H1 (cell line): Measurements from ENCODE around the gene ULK3. TPM values are rescaled to one million over a fixed set of nuclear protein-coding genes. Genes with fewer than 3 reads are reported as not detected.

Experiments
- CTCF ChIA-PET: fragments of 300-600 bp; sonication (Branson Sonifier 250); formaldehyde crosslinking; loops from one replicate; lab custom pipeline; 2021; ENCODE audit not compliant: partially characterized antibody; lab: Charles Lee
- POLR2A ChIA-PET: fragments of 300-600 bp; sonication (Branson Sonifier 250); formaldehyde crosslinking; loops from one replicate; lab custom pipeline; 2021; ENCODE audit warnings: inconsistent platforms; ENCODE audit not compliant: partially characterized antibody; lab: Charles Lee
- DNase-seq, 2 experiments: peaks; one replicate each; pipeline versions ENCODE4 v3.0.0 to v3.0.0-alpha.2; 2010 to 2022; ENCODE audit warnings: low spot score in 2 of 2, low read depth in 1 of 2, mixed read lengths in 1 of 2
- FAIRE-seq: peaks from 2 replicates; lab custom pipeline; 2011; peaks lifted over from hg19 to GRCh38; lab: Jason Lieb, UNC
- H2AFZ ChIP-seq: 2 replicates; pipeline ENCODE4 v1.8.1; 2012; ENCODE audit warnings: low read length, inconsistent platforms
- H2AK5ac ChIP-seq: 2 replicates; pipeline ENCODE4 v1.6.1; 2013; ENCODE audit warnings: low read depth, low read length
- H2BK120ac ChIP-seq: replicated peaks from 2 replicates; pipeline ENCODE3; 2013; ENCODE audit warnings: low read depth, low read length, inconsistent platforms
- H2BK12ac ChIP-seq: 2 replicates; pipeline ENCODE4 v1.6.1; 2013; ENCODE audit warnings: low read depth, low read length
- H2BK15ac ChIP-seq: 2 replicates; pipeline ENCODE4 v1.6.1; 2013; ENCODE audit warnings: low read length
- H2BK20ac ChIP-seq: 2 replicates; pipeline ENCODE4 v1.6.1; 2013; ENCODE audit warnings: low read length
- H2BK5ac ChIP-seq: 2 replicates; pipeline ENCODE4 v1.6.1; 2013; ENCODE audit warnings: low read depth, low read length
- H3K14ac ChIP-seq: 2 replicates; pipeline ENCODE4 v1.6.1; 2013; ENCODE audit warnings: inconsistent platforms; ENCODE audit not compliant: insufficient read length
- H3K18ac ChIP-seq: 2 replicates; pipeline ENCODE4 v1.6.1; 2013; ENCODE audit warnings: low read length; ENCODE audit errors: extremely low read depth
- H3K23ac ChIP-seq: 2 replicates; pipeline ENCODE4 v1.6.1; 2013; ENCODE audit warnings: inconsistent platforms; ENCODE audit not compliant: insufficient read length
- H3K23me2 ChIP-seq: 2 replicates; pipeline ENCODE4 v1.6.1; 2013; ENCODE audit warnings: low read depth, low read length
- H3K27ac ChIP-seq: 2 replicates; pipeline ENCODE4 v1.6.1; 2011; ENCODE audit warnings: low read depth, low read length, inconsistent platforms
- H3K27me3 ChIP-seq, 4 experiments: replicated peaks in 1 of 4; 1 replicate in 1 of 4; 2 replicates in 3 of 4; pipeline versions ENCODE4 v1.6.1 to v1.8.1; 2011 to 2013; ENCODE audit warnings: low read length in 3 of 4, mild to moderate bottlenecking in 3 of 4, inconsistent platforms in 2 of 4, mixed read lengths in 2 of 4, moderate library complexity in 1 of 4; ENCODE audit not compliant: control insufficient read depth in 3 of 4, insufficient read depth in 3 of 4; ENCODE audit errors: extremely low read depth in 1 of 4
- H3K36me3 ChIP-seq, 4 experiments: 2 replicates each; pipeline versions ENCODE4 v1.6.1 to v1.8.1; 2011 to 2013; ENCODE audit warnings: mild to moderate bottlenecking in 4 of 4, low read length in 3 of 4, moderate library complexity in 2 of 4, control low read depth in 1 of 4, inconsistent platforms in 1 of 4; ENCODE audit not compliant: insufficient read depth in 4 of 4, control insufficient read depth in 2 of 4
- H3K4ac ChIP-seq: replicated peaks from 2 replicates; pipeline ENCODE3; 2013; ENCODE audit warnings: low read length, low read depth, mixed read lengths, inconsistent platforms; ENCODE audit not compliant: insufficient read length
- H3K4me1 ChIP-seq, 4 experiments: replicated peaks in 1 of 4; 1 replicate in 1 of 4; 2 replicates in 3 of 4; pipeline versions ENCODE4 v1.6.1 to v1.8.1; 2011 to 2013; ENCODE audit warnings: low read length in 3 of 4, inconsistent platforms in 2 of 4, mixed read lengths in 1 of 4; ENCODE audit not compliant: insufficient read depth in 4 of 4, control insufficient read depth in 3 of 4
- H3K4me2 ChIP-seq, 2 experiments: 2 replicates each; pipeline versions ENCODE4 v1.6.1 to v1.8.1; 2011 to 2013; ENCODE audit warnings: low read depth in 2 of 2, low read length in 2 of 2, control low read depth in 1 of 2, inconsistent platforms in 1 of 2, mild to moderate bottlenecking in 1 of 2; ENCODE audit not compliant: insufficient read depth in 1 of 2
- H3K4me3 ChIP-seq, 4 experiments: fragments of 200-600, 300-600 bp in 1 of 4; sonication (generic), shearing (Covaris generic), sonication (Bioruptor Twin) in 1 of 4; 2 replicates each; pipeline versions ENCODE4 v1.5.1 to v1.8.1; 2011 to 2016; ENCODE audit warnings: low read length in 4 of 4, low read depth in 3 of 4, control low read depth in 2 of 4, inconsistent platforms in 2 of 4, mild to moderate bottlenecking in 2 of 4, mixed read lengths in 1 of 4, moderate library complexity in 1 of 4; ENCODE audit not compliant: insufficient read depth in 2 of 4; ENCODE audit errors: extremely low read depth in 1 of 4
- H3K56ac ChIP-seq: replicated peaks from 2 replicates; pipeline ENCODE3; 2013; ENCODE audit warnings: low read depth, mild to moderate bottlenecking, mixed read lengths, low read length, inconsistent platforms; ENCODE audit not compliant: insufficient read length
- H3K79me1 ChIP-seq: 2 replicates; pipeline ENCODE4 v1.6.1; 2013; ENCODE audit warnings: low read depth, low read length, control low read depth
- H3K79me2 ChIP-seq, 2 experiments: 2 replicates each; pipeline versions ENCODE4 v1.6.1 to v1.8.1; 2012 to 2013; ENCODE audit warnings: low read length in 2 of 2, mild to moderate bottlenecking in 2 of 2, inconsistent platforms in 1 of 2; ENCODE audit not compliant: insufficient read depth in 2 of 2, control insufficient read depth in 1 of 2
- H3K9ac ChIP-seq, 4 experiments: replicated peaks in 1 of 4; 1 replicate in 1 of 4; 2 replicates in 3 of 4; pipeline versions ENCODE4 v1.6.1 to v1.8.1; 2011 to 2013; ENCODE audit warnings: low read depth in 3 of 4, low read length in 3 of 4, control low read depth in 2 of 4, mild to moderate bottlenecking in 2 of 4, moderate library complexity in 2 of 4, inconsistent platforms in 1 of 4; ENCODE audit errors: extremely low read depth in 1 of 4
- H3K9me3 ChIP-seq, 2 experiments: 2 replicates each; pipeline versions ENCODE4 v1.6.1 to v1.8.1; 2012 to 2013; ENCODE audit warnings: mild to moderate bottlenecking in 2 of 2, moderate library complexity in 2 of 2, control low read depth in 1 of 2, inconsistent platforms in 1 of 2, low read depth in 1 of 2, low read length in 1 of 2, mixed read lengths in 1 of 2; ENCODE audit not compliant: insufficient read depth in 2 of 2
- H4K20me1 ChIP-seq, 2 experiments: replicated peaks in 1 of 2; 2 replicates each; pipeline versions ENCODE3 to v1.8.1; 2011 to 2013; ENCODE audit warnings: inconsistent platforms in 2 of 2, low read length in 2 of 2, mild to moderate bottlenecking in 1 of 2; ENCODE audit not compliant: insufficient read depth in 2 of 2, control insufficient read depth in 1 of 2
- H4K5ac ChIP-seq: 2 replicates; pipeline ENCODE4 v1.6.1; 2013; ENCODE audit warnings: low read length, low read depth, mixed read lengths, inconsistent platforms; ENCODE audit not compliant: insufficient read length
- H4K8ac ChIP-seq: 2 replicates; pipeline ENCODE4 v1.8.0; 2013; ENCODE audit warnings: mild to moderate bottlenecking, moderate library complexity, low read length, inconsistent platforms; ENCODE audit not compliant: insufficient read depth; ENCODE audit errors: extremely low read depth
- H4K91ac ChIP-seq: replicated peaks from 2 replicates; pipeline ENCODE3; 2013; ENCODE audit warnings: low read length, mixed read lengths, inconsistent platforms; ENCODE audit not compliant: insufficient read length
- BRCA1 ChIP-seq: IDR thresholded peaks from 2 replicates; pipeline ENCODE4 v1.6.1; 2012; ENCODE audit warnings: low read depth, low read length, improper control_type of control experiment
- EGR1 ChIP-seq: IDR thresholded peaks from 2 replicates; pipeline ENCODE4 v1.6.1; 2011; ENCODE audit warnings: low read depth, low read length, borderline replicate concordance
- EP300 ChIP-seq, 2 experiments: IDR thresholded peaks; 1 replicate in 1 of 2; 2 replicates in 1 of 2; pipeline ENCODE4 v1.6.1; 2011 to 2012; ENCODE audit warnings: low read depth in 2 of 2, low read length in 2 of 2, mild to moderate bottlenecking in 2 of 2, borderline replicate concordance in 1 of 2, inconsistent platforms in 1 of 2, moderate library complexity in 1 of 2
- FOSL1 ChIP-seq: IDR thresholded peaks from 2 replicates; pipeline ENCODE4 v1.6.1; 2011; ENCODE audit warnings: mild to moderate bottlenecking, low read depth, low read length, moderate library complexity; ENCODE audit not compliant: insufficient read depth
- JUN ChIP-seq: IDR thresholded peaks from 2 replicates; pipeline ENCODE4 v1.6.1; 2011; ENCODE audit warnings: low read depth, mild to moderate bottlenecking, improper control_type of control experiment, low read length
- JUND ChIP-seq: IDR thresholded peaks from 2 replicates; pipeline ENCODE4 v1.6.1; 2011; ENCODE audit warnings: mild to moderate bottlenecking, improper control_type of control experiment, low read length
- NANOG ChIP-seq: IDR thresholded peaks from 2 replicates; pipeline ENCODE4 v1.6.1; 2011; ENCODE audit warnings: low read length, low read depth, mild to moderate bottlenecking, inconsistent platforms; ENCODE audit not compliant: insufficient read depth, poor library complexity, severe bottlenecking
- PHF8 ChIP-seq: fragments of 200-600 bp; sonication (generic); conservative IDR thresholded peaks from 2 replicates; pipeline ENCODE4 v1.7.1; 2012; ENCODE audit warnings: low read depth, mild to moderate bottlenecking, inconsistent platforms, low read length, moderate library complexity
- SIX5 ChIP-seq: IDR thresholded peaks from 2 replicates; pipeline ENCODE4 v1.6.1; 2011; ENCODE audit warnings: mild to moderate bottlenecking, low read depth, low read length
- SP4 ChIP-seq: IDR thresholded peaks from 2 replicates; pipeline ENCODE4 v1.6.1; 2012; ENCODE audit warnings: low read length, inconsistent platforms
- SRF ChIP-seq: IDR thresholded peaks from 2 replicates; pipeline ENCODE4 v1.6.1; 2011; ENCODE audit warnings: mild to moderate bottlenecking, low read depth, low read length, moderate library complexity
- TAF1 ChIP-seq: IDR thresholded peaks from 2 replicates; pipeline ENCODE4 v1.6.1; 2011; ENCODE audit warnings: mild to moderate bottlenecking, low read depth, low read length
- TCF12 ChIP-seq: IDR thresholded peaks from 2 replicates; pipeline ENCODE4 v1.6.1; 2011; ENCODE audit warnings: low read depth, mild to moderate bottlenecking, low read length
- WGBS, 2 experiments: shearing (Covaris generic) in 1 of 2; methylation state at CpG; one replicate each; pipeline versions ENCODE4 v1.1.6 to v1.1.7; 2013 to 2015; ENCODE audit warnings: low lambda C conversion rate in 2 of 2, mixed read lengths in 2 of 2, inconsistent platforms in 1 of 2, low coverage in 1 of 2, missing lambda C conversion rate in 1 of 2; ENCODE audit not compliant: insufficient replicate concordance in 2 of 2, insufficient coverage in 1 of 2, insufficient read length in 1 of 2; ENCODE audit errors: extremely low coverage in 1 of 2, missing lambda C conversion rate in 1 of 2; 5-methylcytosine and 5-hydroxymethylcytosine counted together
- polyA plus RNA-seq, 7 experiments: library from polyadenylated mRNA; depleted of rRNA in 3 of 7; stranded (reverse) in 5 of 7; unstranded in 2 of 7; fragments of >200 nt in 5 of 7; fragments of 200-250 nt in 2 of 7; gene quantifications; 1 replicate in 5 of 7; 2 replicates in 1 of 7; 4 replicates in 1 of 7; pipeline versions ENCODE4 v1.2.1 to v1.2.3, GENCODE V29; 2011 to 2013; ENCODE audit warnings: missing spikeins in 2 of 7, mixed read lengths in 2 of 7
- total RNA-seq: library from RNA; stranded (reverse); fragmentation: NEBNext Ultra II Directional; extraction: Animal tissue kit (Norgen Biotek cat#: 25700); gene quantifications from 2 replicates; pipeline ENCODE4 v1.2.1, GENCODE V29; 2021
- TF ChIP-seq, protein P1 (sequence below): IDR thresholded peaks from 2 replicates; pipeline ENCODE4 v1.6.1; 2011; ENCODE audit warnings: low read depth, mild to moderate bottlenecking, low read length; ENCODE audit not compliant: insufficient read depth

ULK3 gene
- total and polyA plus RNA-seq, 2 of the 8 experiments (the other 6 are each of a cell fraction or from before 2014, with no cell fraction given) = 27.1 to 34.4 TPM

DNA sequence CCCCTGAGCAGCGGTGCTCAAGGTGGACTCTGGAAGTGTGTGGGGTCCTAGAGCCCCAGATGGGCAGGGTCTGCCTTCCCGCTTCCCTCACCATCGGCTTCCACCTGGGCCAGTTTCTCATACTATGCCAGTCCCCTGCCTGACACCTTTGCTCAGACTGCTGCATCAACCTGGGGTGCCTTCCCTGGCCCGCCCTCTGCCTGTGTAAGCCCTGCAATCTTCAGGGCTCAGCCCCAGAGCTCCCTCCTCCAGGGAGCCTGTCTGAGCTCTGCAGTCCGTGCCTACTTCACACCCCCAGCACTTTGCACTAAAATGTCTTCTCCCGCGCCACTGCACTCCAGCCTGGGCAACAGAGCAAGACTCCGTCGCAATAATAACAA is 48.0 kb downstream of the ULK3 start:
- H2BK12ac ChIP-seq = no peak overlapping the region
- no peak overlapping the region for H4K8ac ChIP-seq
- no peak overlapping the region for H2AFZ ChIP-seq
- no peak overlapping the region for H2BK120ac ChIP-seq
- H3K14ac ChIP-seq = no peak overlapping the region
- H3K27ac ChIP-seq = no peak overlapping the region
- H3K36me3 ChIP-seq = no peaks in the 10 kb centered on the region
- H3K9me3 ChIP-seq = no peaks in the 10 kb centered on the region
- H3K4ac ChIP-seq = no peak overlapping the region
- H2BK20ac ChIP-seq = no peak overlapping the region
- ChIA-PET POLR2A (interaction anchor here (0.8 to 1.0 kb wide), 2 partner anchors 11 to 13 kb away, joined by 3 to 6 read pairs; no protein-coding TSS in a partner anchor), CTCF (interaction anchor here (0.8 to 53.7 kb wide), 7 partner anchors 7 to 170 kb away, joined by 3 to 1439 read pairs (median 23); partner anchors contain the start of genes CLK3 and CSK)
- H3K4me3 ChIP-seq = no peak overlapping the region
- H2BK15ac ChIP-seq = no peak overlapping the region
- H3K18ac ChIP-seq = no peak overlapping the region
- no peak overlapping the region for H3K23ac ChIP-seq
- no peak overlapping the region for H2AK5ac ChIP-seq
- peaks cover 23 to 42% of the 10 kb centered on the region in 2 experiments for H4K20me1 ChIP-seq
- H3K4me2 ChIP-seq = no peak overlapping the region
- no peak overlapping the region for H3K9ac ChIP-seq
- no peak overlapping the region for H2BK5ac ChIP-seq
- no peaks in the 10 kb centered on the region for H3K27me3 ChIP-seq
- 94% methylated on average over 9 of the region's 9 CpGs; no CpG with 5 or more reads in 1 of the 2 experiments for WGBS, 2 experiments
- H3K79me2 ChIP-seq = peaks cover 0 to 4% of the 10 kb centered on the region in 2 experiments; a peak in 1 of 4 replicates
- H3K79me1 ChIP-seq = peaks cover 16% of the 10 kb centered on the region; the same call in 1 of the 2 replicates
- no peaks in the 10 kb centered on the region for H3K23me2 ChIP-seq
- no peak overlapping the region for H4K5ac ChIP-seq
- H4K91ac ChIP-seq = no peak overlapping the region
- no peak overlapping the region for H3K56ac ChIP-seq
- FAIRE-seq (no peak), DNase-seq (no peak)
- H3K4me1 ChIP-seq = peaks cover 0 to 8% (median 4%) of the 10 kb centered on the region in 4 experiments; a peak in 5 of 7 replicates
- TF ChIP-seq JUN (no peak), SP4 (no peak), BRCA1 (no peak), EGR1 (no peak), SRF (no peak), EP300 (IDR thresholded peaks at IDR 0.05; ENCODE audit: borderline replicate concordance in 1 of 2, low read depth in 2 of 2, low read length in 2 of 2) (no peak), PHF8 (no peak), JUND (no peak), TAF1 (no peak), NANOG (no peak), FOSL1 (no peak), TCF12 (no peak), SIX5 (no peak)
- TF ChIP-seq, protein P1, sequence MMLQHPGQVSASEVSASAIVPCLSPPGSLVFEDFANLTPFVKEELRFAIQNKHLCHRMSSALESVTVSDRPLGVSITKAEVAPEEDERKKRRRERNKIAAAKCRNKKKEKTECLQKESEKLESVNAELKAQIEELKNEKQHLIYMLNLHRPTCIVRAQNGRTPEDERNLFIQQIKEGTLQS = no peak
